GM18951 (cell line): ENCODE results near the gene CCDC142.

Experiments
- POLR2A ChIP-seq: IDR thresholded peaks from 4 replicates; pipeline ENCODE4 v1.6.1; 2011; ENCODE audit warnings: mild to moderate bottlenecking; ENCODE audit not compliant: insufficient read length, insufficient read depth; ENCODE audit errors: extremely low read depth
- in situ Hi-C: fragments of 300-500 bp; cut with MboI; formaldehyde crosslinking; loops from one replicate; pipeline ENCODE4 v1.12.0; 2022; ENCODE audit warnings: low sequenced_read_pairs, mixed read lengths, inconsistent platforms; ENCODE audit not compliant: unreplicated experiment

The CCDC142 gene

DNA sequence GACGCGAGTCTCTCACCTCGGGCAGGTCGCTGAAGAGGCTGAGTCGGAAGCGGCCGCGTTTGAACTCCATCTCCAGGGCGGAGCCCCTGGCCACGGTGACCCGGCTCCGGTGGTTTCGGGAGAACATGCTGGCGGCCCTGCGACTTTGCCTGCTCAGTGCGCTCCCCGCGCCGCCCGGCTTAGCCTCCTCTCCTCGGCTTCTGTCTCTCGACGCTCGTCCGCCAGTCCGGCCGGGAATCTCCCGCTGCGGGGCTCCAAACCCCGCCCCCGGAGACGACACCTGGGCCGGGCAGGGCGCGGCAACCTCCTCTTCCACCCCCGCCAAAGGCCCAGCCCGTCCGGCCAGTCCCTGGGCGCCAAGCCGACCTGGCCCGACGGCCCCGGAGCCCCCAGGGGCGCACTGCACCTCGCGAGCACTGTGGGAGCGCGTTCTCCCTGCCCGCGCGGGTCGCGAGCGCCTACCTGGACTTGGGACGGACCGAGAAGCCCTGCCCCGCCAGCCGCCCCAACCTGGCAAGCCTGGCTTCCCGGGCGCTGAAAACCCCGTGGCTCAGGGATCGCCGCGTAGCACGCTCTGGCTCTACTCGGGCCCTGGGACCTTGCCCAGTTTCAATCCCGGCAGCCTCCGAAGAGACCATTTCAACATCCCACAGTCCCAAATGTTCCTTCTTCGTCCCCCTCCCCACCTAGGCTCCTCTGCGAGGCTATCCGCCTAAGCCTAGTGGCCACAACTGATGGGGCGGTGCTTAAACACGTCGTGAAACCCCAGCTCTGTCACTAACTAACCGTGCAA, 40.9 kb downstream of the CCDC142 start, which contains the start of gene RTKN:
TSS of gene RTKN (minus strand) at position 248 of the 793 bp plus-strand sequence. CDS start at position 127, 121 bp downstream.
- peak; percentile 34 for TF ChIP-seq POLR2A
- in situ Hi-C loops: no loop called here

DNA sequence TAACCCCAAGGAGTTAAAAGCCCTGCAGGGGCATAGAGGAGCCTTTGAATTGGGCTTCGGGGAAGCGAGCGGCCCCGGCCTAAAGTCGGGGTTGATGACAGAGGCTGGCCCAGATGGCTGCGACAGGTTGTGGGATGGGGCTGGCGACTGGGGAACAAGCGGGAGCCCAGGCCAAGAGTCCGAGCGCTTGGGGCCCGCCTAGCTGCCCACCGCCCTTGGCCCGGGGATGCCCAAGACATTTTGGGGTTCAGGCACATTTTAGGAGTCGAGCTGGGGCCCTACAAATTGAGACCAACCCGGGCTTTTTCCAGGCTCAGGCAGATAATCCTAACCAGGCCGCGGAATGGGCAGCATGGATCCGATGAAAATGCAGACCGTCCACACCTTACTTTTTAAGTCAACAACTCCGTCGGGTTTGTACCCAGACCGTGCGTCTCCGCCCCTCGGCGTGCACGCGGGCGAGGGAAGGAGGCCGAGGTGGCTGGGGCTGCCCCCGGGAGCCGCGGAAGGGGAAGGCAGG, 41.6 kb downstream of the CCDC142 start:
- in situ Hi-C loops: no loop called here
- no peak for TF ChIP-seq POLR2A

DNA sequence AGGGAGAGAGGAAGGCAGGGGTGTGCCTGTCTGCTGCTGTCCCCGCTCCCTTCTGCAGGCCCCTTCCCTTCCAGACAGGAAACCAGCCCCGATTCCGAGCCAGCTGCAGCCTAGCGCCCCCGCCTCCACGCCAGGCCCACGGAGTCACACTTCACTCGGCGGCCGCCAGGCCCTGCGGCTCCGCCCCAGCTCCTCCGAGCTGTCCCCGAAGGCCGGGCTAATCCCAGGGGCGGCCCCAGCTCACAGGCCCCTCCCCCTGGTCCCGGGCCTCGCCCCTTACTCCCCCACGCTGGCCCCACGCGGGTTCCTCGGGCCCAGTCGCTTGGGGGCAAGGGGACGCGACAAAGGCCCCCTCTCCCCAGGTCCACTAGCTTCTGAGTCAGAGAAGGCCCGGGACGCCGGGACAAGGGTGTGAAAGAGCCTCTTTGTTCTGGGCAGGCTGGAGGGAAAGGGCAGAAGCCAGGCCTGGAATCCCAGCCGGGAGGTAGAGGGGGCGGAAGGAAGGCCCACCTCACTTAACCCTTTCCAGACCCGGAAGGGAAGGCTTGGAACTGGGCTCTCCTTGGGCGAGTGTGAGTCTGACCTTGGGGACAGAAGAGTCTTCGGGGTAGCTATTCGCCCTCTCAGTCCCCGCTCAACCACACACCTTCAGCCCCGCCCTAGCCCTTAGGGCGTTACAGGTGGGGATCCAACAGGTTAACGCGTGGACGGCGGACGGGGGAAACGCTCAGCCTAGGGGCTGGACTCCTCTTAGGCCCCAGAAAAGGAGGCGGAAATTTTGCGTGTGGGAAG, 42.2 kb downstream of the CCDC142 start:
- in situ Hi-C loops: no loop called here
- peak; percentile 68 for TF ChIP-seq POLR2A

GRCh38 chr2:74439803-74440377, 42.9 kb downstream of the CCDC142 start:
- in situ Hi-C loops: no loop called here
- TF ChIP-seq POLR2A: no peak

DNA sequence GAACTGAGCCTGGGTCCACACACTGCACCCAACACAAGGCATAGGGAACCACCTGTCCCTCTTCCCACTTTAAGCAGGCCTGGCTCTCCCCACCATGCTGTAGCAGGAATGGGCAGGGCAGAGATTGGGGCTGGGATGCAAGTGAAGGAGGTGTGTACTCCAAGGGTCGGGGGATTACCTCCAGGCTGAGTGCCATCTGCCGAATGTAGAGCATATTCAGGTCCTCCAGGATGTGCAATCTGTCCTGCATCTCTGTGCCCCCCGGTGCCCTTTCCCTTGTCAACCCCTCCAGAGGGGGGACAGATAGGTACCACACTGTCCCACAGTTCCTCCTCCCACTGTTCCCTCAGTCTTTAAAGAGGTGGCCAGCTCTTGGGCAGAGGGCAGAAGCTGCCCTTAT, 43.4 kb downstream of the CCDC142 start:
- no peak for TF ChIP-seq POLR2A
- in situ Hi-C loops: no loop called here

GRCh38 chr2:74438248-74438647, 44.5 kb downstream of the CCDC142 start:
- in situ Hi-C loops: no loop called here
- TF ChIP-seq POLR2A: no peak

DNA sequence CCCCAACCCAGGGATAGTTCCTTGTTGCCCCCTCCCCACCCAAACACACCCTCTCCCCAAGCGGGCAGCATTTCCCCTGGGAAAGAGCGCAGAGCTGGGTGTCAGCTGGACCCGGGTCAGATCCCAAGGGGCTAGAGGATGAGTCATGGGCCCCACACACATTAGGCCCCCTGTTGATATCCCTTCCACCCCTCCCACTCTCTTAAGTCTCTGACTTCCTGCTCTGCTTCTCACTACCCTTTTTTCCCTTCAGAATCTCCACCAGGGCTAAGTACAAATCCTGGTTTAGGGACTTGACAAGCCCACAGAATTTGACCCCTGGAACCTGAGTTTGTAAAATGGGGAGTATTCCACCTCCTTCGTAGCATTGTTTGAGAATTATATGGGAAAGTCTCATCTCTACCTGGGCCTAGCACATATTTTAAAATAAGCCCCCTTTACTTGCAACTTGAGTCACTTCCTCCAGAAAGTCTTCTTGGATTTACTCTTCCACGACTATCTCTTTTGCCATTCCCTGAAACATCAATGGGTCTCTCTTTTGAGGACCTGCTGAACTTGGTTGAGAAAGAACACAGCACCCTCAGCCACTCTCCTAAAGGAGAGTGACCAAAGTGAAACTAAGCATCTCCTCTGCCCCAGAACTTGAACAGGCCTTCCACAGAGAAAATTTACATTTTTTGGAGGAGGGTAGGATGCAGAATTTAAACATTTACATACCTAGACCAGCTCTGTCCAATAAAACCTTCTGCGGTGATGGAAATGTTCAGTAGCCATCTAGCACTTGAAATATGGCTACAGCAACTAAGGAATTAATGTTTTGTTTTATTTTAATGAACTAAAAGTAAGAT, 45.7 kb downstream of the CCDC142 start:
- TF ChIP-seq POLR2A: no peak

DNA sequence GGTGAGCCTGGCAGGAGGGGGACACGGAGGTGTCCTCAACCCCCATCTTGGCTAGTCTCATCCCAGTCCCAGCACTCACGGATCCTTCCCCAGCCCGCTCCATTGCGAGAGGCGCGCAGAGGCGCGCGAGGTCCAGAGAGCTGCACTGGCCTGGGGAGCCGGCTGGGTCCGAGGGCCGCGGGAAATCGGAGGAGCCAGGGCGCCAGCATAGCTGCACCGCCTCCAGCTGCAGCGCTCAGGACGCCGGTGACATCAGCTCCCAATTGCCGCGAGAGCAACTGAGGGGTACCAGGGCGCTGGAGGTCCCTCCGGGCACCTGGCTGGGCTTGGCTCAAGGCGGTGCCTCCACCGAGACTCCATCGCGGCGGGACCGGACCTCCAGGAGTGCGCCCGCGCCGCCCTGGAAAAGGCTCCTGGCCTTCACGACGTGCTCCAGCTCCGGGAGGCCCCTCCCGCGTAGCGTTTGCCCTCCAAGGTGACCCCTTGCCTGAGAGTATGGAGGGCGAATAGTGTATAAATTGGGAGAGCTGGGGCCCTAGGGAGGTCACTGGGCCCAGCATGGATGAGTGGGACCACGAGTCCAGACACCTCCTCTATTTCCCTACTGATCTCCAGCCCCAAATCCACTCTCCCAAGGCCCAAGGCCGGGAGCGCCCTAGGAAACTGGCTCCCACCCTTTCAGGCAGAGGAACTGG, 46.5 kb downstream of the CCDC142 start:
- in situ Hi-C loops: no loop called here
- no peak for TF ChIP-seq POLR2A

More for the DNA sequence above, 45.7 kb downstream of the CCDC142 start:
- in situ Hi-C loops: no loop called here

GRCh38 chr2:74430502-74430901, 52.3 kb downstream of the CCDC142 start:
- no peak for TF ChIP-seq POLR2A
- in situ Hi-C loops: no loop called here

GRCh38 chr2:74429487-74430451, 53.0 kb downstream of the CCDC142 start:
- in situ Hi-C loops: no loop called here
- no peak for TF ChIP-seq POLR2A

DNA sequence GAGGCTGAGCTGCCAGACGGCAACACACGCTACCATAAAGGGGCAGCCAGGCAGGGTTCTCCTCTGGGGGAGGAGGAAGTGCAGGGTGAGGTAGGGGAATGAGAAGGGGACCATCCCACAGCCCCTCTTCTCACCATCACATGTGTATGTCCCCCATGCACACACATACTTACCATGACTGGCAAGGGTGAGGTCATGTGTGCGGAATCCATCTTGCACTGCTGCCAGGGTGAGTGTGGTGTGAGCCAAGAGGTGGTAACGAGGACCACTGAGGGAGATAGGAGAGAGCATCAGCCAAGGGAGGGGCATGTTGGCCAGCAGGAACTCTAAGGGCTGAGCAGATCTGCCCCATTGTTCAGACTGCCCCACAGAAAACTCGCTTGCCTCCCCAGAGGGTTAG, 54.1 kb downstream of the CCDC142 start:
- TF ChIP-seq POLR2A: no peak
- in situ Hi-C loops: no loop called here

DNA sequence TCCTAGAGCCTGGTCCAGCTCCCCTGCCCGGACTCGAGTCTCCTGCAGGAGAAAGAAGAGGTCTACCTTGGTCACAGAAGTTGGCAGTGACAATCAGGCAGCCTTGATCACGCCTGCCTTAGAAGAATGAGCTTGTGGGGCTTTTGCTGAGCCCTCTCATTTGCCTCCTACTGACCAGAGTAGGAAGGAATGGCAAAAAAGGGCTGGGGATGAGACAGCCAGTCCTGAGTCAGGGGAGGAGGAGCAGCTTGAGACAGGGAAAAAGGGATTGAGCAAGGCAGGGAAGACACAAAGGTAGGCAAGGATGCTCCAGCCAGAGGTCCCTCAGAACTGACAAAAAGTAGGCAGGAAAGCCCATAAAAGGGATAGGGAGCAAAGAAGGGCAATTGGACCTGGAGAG, 55.2 kb downstream of the CCDC142 start:
- in situ Hi-C loops: no loop called here
- no peak for TF ChIP-seq POLR2A
